ENCODE data around the gene C11orf24.

The C11orf24 gene

DNA sequence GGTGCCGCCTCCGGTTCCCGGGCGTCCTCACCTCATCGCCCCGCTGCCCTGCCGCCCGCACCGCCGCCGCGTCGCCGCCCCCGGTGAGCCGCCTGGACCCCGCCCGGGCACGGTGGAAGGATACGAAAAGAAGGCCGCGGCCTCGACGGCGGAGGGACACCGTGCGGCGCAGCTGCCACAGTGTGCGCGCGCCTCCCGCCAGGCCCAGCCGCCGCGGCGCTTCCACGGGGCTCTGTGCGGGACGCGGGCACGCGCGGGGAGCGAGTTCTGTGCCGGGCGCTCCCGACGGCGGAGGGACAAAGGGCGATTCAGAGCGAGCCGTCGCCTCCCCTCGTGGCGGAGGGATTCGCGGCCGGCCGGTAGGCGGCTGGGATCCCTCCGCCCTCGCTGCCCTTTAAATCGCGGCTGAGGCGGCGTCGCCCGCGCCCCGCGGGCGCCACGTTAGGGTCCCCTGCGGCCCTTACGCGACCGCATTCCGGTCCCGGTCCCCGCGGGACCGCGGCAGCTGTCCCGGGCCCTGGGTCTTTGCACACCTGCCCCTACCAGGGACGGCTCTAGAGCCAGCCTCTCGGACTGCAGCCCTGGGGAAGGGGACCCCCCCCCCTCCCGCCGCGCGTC, 58.1 kb downstream of the C11orf24 start (continued):
- TF ChIP-seq, protein P1, sequence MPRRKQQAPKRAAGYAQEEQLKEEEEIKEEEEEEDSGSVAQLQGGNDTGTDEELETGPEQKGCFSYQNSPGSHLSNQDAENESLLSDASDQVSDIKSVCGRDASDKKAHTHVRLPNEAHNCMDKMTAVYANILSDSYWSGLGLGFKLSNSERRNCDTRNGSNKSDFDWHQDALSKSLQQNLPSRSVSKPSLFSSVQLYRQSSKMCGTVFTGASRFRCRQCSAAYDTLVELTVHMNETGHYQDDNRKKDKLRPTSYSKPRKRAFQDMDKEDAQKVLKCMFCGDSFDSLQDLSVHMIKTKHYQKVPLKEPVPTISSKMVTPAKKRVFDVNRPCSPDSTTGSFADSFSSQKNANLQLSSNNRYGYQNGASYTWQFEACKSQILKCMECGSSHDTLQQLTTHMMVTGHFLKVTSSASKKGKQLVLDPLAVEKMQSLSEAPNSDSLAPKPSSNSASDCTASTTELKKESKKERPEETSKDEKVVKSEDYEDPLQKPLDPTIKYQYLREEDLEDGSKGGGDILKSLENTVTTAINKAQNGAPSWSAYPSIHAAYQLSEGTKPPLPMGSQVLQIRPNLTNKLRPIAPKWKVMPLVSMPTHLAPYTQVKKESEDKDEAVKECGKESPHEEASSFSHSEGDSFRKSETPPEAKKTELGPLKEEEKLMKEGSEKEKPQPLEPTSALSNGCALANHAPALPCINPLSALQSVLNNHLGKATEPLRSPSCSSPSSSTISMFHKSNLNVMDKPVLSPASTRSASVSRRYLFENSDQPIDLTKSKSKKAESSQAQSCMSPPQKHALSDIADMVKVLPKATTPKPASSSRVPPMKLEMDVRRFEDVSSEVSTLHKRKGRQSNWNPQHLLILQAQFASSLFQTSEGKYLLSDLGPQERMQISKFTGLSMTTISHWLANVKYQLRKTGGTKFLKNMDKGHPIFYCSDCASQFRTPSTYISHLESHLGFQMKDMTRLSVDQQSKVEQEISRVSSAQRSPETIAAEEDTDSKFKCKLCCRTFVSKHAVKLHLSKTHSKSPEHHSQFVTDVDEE (CRISPR knock-in tag; IDR thresholded peaks at IDR 0.05): peak; percentile 89
- TF ChIP-seq ZC3H10 (CRISPR knock-in tag; IDR thresholded peaks at IDR 0.05): no peak
- TF ChIP-seq ESRRG (CRISPR knock-in tag; IDR thresholded peaks at IDR 0.05): no peak
- TF ChIP-seq BACH2 (CRISPR knock-in tag; IDR thresholded peaks at IDR 0.05; ENCODE audit: borderline replicate concordance): 0 out of 2 replicates have a peak, but pooled peaks have one; percentile 50
- TF ChIP-seq SNAI2 (CRISPR knock-in tag; IDR thresholded peaks at IDR 0.05): peak; percentile 88
- TF ChIP-seq ZNF70 (CRISPR knock-in tag; IDR thresholded peaks at IDR 0.05): peak; percentile 38; the same call in 1 of the 2 replicates
- TF ChIP-seq GLIS3 (CRISPR knock-in tag; IDR thresholded peaks at IDR 0.05): 0 out of 2 replicates have a peak, but pooled peaks have one; percentile 72
- no peak for TF ChIP-seq RARB (CRISPR knock-in tag; IDR thresholded peaks at IDR 0.05)

DNA sequence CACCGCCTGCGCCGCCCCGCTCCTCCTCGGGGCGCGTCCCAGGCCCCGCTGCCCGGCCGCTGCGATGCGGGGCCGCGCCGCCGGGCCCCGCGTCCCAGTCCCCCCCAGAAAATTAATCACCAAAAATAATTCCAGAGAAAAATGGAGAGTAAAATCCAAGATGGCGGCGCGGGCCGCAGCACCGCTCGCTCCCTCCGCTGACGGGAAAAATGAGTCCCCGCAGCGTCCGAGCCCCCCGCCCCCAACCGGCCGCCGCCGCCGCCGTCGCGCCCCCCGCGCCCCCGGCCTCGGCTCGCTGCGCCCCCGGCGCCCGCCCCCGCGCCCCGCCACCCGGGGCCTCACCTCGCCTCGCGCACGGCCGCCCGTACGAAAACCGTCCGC, 58.6 kb downstream of the C11orf24 start, which contains the start of gene KMT5B:
TSS of gene KMT5B (minus strand) at position 162 of the 381 bp plus-strand sequence. CDS start 23,220 bp downstream, outside the sequence.
- no peak for TF ChIP-seq ZFP30 (CRISPR knock-in tag; IDR thresholded peaks at IDR 0.05)
- no peak for TF ChIP-seq OSR1 (CRISPR knock-in tag; IDR thresholded peaks at IDR 0.05)
- TF ChIP-seq POU6F1 (CRISPR knock-in tag; IDR thresholded peaks at IDR 0.05; ENCODE audit: borderline replicate concordance, low read depth): no peak
- TF ChIP-seq ZC3H10 (CRISPR knock-in tag; IDR thresholded peaks at IDR 0.05): no peak
- no peak for TF ChIP-seq ZNF565 (CRISPR knock-in tag; conservative IDR thresholded peaks at IDR 0.05; ENCODE audit: low read depth)
- TF ChIP-seq TOX (CRISPR knock-in tag; IDR thresholded peaks at IDR 0.05; ENCODE audit: borderline replicate concordance): no peak
- TF ChIP-seq BACH2 (CRISPR knock-in tag; IDR thresholded peaks at IDR 0.05; ENCODE audit: borderline replicate concordance): no peak
- no peak for ATAC-seq

DNA sequence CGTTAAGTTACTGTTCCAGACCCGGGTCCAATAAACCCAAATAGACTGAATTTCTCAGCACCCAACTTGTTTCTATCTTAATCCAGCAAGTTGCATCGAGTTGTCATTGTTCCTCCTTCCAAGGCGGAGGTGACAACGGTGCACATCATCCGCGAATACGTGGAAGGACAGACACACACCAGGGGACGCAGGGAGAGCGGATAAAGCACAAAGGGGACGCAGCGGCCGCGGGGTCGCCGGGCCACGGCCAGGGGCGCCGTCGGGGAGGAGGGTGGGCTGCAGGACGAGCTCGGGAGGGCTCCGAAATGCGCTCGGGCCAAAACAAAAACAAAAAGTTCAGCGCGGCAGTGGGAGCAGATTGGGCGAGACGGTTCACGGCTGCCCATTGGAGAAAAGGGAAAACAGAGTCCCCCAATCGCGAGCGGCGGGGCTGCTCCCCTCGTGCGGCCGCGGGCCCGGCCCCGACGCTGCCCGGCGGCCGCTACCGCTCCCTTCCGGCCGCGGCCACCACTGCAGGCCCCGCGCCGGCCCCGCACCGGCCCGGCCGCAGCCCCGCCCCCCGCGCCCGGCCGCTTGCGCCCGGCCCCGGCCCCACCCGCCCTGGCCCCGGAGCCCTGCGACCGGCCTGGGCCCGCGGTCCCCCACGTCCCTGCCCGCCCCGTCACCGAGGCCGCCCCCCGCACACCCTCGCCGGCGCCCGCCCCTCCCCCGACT, 59.2 kb downstream of the C11orf24 start:
- ATAC-seq: peak; percentile 79
- TF ChIP-seq OSR1 (CRISPR knock-in tag; IDR thresholded peaks at IDR 0.05) (no peak), TCF4 (CRISPR knock-in tag; IDR thresholded peaks at IDR 0.05; ENCODE audit: borderline replicate concordance) (no peak), CSDC2 (CRISPR knock-in tag; IDR thresholded peaks at IDR 0.05) (no peak), ZC3H10 (CRISPR knock-in tag; IDR thresholded peaks at IDR 0.05) (no peak), TOX (CRISPR knock-in tag; IDR thresholded peaks at IDR 0.05; ENCODE audit: borderline replicate concordance) (no peak), ARNTL (CRISPR knock-in tag; IDR thresholded peaks at IDR 0.05; ENCODE audit: borderline replicate concordance, low read depth) (no peak), ZNF70 (CRISPR knock-in tag; IDR thresholded peaks at IDR 0.05) (no peak), ISL1 (CRISPR knock-in tag; IDR thresholded peaks at IDR 0.05) (no peak), PPARA (CRISPR knock-in tag; IDR thresholded peaks at IDR 0.05; ENCODE audit: borderline replicate concordance) (no peak), SNAI2 (CRISPR knock-in tag; IDR thresholded peaks at IDR 0.05) (no peak), CREB5 (CRISPR knock-in tag; IDR thresholded peaks at IDR 0.05; ENCODE audit: low read depth) (no peak), ESRRG (CRISPR knock-in tag; IDR thresholded peaks at IDR 0.05) (no peak), RARB (CRISPR knock-in tag; IDR thresholded peaks at IDR 0.05) (no peak), BACH2 (CRISPR knock-in tag; IDR thresholded peaks at IDR 0.05; ENCODE audit: borderline replicate concordance) (no peak), GLIS3 (CRISPR knock-in tag; IDR thresholded peaks at IDR 0.05) (no peak), POU6F1 (CRISPR knock-in tag; IDR thresholded peaks at IDR 0.05; ENCODE audit: borderline replicate concordance, low read depth) (no peak)
- TF ChIP-seq, protein P2, sequence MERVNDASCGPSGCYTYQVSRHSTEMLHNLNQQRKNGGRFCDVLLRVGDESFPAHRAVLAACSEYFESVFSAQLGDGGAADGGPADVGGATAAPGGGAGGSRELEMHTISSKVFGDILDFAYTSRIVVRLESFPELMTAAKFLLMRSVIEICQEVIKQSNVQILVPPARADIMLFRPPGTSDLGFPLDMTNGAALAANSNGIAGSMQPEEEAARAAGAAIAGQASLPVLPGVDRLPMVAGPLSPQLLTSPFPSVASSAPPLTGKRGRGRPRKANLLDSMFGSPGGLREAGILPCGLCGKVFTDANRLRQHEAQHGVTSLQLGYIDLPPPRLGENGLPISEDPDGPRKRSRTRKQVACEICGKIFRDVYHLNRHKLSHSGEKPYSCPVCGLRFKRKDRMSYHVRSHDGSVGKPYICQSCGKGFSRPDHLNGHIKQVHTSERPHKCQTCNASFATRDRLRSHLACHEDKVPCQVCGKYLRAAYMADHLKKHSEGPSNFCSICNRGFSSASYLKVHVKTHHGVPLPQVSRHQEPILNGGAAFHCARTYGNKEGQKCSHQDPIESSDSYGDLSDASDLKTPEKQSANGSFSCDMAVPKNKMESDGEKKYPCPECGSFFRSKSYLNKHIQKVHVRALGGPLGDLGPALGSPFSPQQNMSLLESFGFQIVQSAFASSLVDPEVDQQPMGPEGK (CRISPR knock-in tag; IDR thresholded peaks at IDR 0.05; ENCODE audit: borderline replicate concordance): no peak

Measured in SK-N-SH treated with all-trans-retinoic acid at 6 μM for 48 hours (cell line).